ENCODE results near the gene LTF.

GRCh38 chr3:46427916-46428833 is 36.5 kb downstream of the LTF start:
- TF ChIP-seq CTCF (IDR thresholded peaks at IDR 0.05; ENCODE audit: low read depth, low read length) = no peak
- TF ChIP-seq EZH2phosphoT487 (IDR thresholded peaks at IDR 0.05; ENCODE audit: low read depth) = no peak

Data from OCI-LY3 (cell line).